NCI-H446 (cell line): ENCODE results near the gene ALKBH1.
A peak's percentile ranks its signal among the peaks of the same experiment; 100 is the strongest.
"Not testable (repeated sequence)": the region's sequence is repeated elsewhere in the genome, so short reads cannot be mapped to it uniquely, and the experiment has no call there.

Source experiments
- DNase-seq, 2 experiments: peaks; one replicate each; lab custom pipeline; 2025; lab: John Stamatoyannopoulos, UW

ALKBH1 gene, protein sequence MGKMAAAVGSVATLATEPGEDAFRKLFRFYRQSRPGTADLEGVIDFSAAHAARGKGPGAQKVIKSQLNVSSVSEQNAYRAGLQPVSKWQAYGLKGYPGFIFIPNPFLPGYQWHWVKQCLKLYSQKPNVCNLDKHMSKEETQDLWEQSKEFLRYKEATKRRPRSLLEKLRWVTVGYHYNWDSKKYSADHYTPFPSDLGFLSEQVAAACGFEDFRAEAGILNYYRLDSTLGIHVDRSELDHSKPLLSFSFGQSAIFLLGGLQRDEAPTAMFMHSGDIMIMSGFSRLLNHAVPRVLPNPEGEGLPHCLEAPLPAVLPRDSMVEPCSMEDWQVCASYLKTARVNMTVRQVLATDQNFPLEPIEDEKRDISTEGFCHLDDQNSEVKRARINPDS

DNA sequence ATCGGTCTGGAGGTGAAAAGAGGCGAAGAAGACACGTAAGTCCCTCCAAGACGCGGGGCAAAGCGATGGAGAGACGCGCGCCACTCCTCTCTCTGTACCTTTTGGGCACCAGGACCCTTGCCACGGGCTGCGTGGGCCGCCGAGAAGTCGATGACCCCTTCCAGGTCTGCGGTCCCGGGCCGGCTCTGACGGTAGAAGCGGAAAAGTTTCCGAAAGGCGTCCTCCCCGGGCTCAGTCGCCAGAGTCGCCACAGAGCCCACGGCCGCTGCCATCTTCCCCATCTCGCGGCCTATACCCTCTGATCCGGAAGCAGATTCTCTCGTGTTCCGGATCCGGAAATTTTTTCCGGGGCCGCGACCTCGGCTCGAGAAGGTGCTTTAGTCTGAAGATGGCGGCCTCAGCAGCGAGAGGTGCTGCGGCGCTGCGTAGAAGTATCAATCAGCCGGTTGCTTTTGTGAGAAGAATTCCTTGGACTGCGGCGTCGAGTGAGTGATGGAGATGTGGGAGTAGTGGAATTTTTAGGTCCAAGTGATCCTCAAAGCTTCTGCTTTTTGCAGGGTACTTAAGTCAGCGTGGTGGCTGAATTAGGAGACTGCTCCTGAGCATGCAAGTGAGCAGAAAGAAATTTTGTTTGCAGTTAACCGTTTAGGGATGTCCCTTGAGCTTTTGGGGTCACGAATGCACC is at the start of gene ALKBH1, which contains the start of gene SLIRP:
ALKBH1 (minus strand) TSS at position 300 of the 685 bp plus-strand sequence; CDS start at position 281, 19 bp downstream.
SLIRP (plus strand) TSS at position 380 of the 685 bp plus-strand sequence; CDS start at position 389, 9 bp downstream.
- peak; percentile 48 to 87 for DNase-seq

DNA sequence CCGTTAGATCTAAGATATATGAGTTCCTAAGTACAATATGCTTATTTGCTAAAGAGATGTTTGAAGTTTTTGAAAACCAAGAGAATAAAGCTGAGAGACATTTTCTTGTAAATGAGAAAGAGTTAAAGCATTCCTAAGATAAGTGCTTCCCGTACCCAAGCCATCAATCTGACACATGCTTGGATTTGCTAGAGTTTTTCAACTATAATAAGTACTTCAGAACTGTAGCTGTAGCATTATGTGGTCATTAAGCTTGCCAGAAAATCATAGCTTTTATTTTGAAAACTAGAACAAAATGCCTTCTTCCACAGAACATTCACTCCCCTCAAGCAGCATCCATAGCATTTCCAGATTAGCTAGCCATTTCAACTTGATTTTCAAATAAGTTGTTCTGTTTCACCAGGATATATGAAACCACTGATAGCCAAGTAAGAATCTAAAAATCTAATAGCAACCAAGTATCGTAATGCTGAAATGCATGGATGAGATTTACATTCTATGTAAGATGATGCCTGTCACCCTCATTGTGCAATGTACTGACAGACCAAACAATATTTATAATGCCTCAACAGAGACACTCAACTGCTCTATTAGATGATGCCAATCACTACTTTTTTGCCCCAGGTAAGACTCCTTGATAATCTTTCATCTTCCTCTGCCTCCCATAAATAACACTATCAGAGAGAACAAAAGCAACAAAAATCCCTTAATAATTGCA is 45.1 kb upstream of the ALKBH1 start:
- DNase-seq: no peak

- no peak for DNase-seq
These were observed 44.4 kb upstream of the ALKBH1 start for GRCh38 chr14:77752266-77752665.

- not testable (repeated sequence) for DNase-seq
These were observed 39.6 kb upstream of the ALKBH1 start for GRCh38 chr14:77747425-77747824.

DNA sequence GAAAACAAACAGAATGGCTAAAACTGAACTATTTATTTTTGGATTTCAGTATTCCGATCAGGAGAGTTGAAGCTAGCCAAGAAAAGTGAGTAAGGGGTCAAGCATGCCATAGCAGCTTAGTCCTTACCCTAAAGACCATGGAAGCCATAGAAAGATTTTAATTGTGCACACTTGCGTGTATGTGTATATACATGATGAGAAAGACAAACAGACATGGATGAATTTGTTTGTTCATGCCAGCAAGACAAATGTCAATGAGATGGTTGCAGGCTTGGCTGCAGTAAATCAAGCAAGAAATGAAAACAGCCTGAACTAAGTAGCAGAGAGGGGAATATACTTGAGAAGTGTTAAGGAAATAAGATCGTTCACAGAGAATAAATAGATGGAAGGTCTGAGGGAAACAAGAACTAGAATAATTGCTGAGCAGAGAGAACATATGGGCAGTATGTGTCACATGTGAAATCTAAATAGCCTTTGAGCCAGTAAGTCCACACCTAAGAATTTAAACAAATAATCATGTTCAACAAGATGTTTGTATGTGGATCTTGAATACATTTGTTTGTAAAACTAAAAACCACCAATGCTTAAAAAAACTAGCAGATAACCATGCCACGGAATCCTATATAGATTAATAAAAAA is 38.4 kb upstream of the ALKBH1 start:
- no peak for DNase-seq

GRCh38 chr14:77741438-77741837 is 33.6 kb upstream of the ALKBH1 start:
- DNase-seq: no peak

GRCh38 chr14:77738559-77739250 is 30.9 kb upstream of the ALKBH1 start:
- DNase-seq: no peak

DNA sequence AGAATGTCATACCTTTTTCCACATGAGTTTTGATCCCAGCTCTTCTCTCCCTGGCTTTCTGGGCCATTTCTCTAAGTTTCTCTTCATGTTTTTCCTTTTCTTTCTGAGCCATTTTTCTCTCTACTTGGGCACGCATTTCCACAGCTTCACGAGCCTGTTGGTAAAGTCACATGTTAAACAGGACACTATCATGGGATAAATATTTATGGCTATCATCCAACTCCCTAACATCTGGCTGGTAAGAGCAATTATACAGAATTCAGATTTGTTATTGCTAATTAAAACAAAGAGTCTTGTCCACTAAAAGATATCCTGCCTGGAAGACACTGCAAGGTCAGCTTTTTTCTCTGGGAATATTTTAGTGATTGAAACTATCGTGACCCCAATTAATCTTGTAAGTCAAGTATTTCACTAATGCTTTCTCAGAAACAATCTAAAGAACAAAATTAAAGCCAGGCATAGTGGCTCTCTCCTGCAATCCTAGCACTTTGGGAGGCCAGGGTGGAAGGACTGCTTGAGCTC is 23.2 kb upstream of the ALKBH1 start:
- no peak for DNase-seq

DNA sequence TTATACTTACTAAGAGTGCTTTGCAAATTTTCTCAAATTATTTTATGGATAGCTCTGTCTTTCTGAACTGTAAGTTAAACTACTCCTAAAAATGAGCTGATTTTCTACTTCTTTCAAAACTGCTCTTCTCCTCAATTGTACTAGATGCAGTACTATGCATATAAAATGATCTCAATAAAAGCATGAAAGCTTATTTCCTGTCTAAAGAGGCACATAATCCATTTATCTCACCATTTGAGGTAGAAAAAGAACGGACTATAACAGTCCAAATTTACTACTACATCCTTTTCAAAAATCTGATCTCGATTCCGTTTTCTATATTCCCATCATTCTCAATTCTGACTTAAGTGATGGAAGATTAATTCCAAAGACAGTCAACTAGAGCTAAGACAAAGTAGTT is 14.5 kb upstream of the ALKBH1 start:
- no peak for DNase-seq

DNA sequence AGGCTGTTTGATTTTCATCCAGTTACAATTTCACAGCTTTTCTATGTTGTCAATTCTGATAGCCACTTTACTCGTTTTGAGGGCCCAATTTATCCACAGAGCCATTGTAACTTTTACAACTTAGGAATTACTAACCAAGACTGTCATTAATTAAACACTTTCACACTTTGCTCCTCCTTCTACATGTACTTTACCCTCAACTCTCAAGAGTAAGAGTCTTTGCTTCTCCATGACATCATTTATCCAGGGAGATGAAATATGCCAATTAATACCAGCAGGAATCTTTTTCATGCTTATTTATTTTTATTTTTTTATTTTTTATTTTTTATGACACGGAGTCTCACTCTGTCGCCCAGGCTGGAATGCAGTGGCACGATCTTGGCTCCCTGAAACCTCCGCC is 13.6 kb upstream of the ALKBH1 start:
- no peak for DNase-seq

DNA sequence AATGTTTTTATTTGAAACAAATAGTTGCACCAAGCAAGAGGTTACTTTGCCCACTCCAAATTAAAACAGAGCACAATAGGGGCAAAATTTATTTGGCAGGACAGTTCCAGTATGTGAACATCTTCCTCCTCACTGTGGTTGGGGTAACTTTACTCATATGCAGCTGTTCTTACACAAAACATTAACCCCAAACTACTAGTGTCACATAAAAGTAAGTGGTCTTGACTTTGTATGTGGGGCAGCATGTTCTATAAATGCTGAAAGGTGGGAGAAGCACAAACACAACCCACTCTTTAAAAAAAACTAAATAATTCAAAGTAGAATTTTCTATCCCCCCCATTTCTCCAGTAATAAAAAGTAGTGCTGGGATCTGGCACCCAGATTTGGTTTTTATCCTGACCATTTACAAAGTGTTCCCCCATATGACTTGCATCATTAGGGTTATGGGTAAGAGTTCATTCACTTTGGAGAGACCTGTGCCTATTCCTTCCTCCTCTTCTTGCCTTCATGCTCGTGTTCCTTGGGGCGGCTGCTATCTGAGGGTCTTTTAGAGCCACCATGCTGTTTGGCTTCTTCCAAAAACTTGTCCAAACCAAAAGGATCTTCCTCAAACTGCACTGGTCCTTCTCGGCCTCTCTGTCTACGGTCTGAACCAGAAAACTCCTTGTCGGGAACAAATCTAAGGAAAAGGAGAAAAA is 9.9 kb upstream of the ALKBH1 start:
- no peak for DNase-seq

DNA sequence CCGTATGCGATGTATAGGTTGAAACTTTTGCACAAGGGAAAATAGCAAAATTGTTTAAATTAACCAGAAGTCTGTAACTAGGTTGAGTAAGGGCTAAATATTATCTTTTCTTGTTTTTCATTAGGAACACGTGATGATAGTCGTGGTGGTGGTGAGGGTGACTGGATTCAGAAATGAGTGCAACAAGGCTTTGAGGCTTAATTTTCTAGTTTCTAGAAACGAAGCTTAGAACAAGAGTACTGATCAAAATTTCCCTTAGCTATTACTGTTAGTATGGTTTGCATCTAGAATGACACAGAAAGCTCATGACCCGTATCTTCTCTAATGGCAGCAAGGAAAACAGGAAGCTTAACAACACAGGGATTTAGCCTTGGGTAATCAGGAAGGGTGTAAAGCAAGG is 7.1 kb upstream of the ALKBH1 start:
- no peak for DNase-seq

- no peak for DNase-seq
These were observed 2.5 kb upstream of the ALKBH1 start for GRCh38 chr14:77710364-77710763.

DNA sequence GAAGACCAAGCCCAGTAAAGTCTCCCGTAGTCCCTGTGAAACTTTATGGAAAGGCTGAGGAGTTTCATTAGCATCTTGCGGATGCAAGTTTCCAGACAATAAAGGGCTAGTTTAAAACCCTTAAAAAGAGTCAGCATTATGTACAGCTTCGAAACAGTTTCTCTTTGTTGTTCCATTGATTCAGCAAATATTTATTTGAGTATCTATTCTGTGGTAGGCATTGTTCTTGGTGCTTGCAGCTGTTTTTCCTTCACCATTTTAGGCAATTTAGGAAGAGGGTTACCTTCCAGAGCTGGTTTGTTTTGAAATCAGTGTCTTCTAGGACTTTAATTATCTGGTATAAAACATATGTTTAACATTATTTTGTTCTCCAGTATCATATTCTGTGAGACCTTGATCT is 1.6 kb upstream of the ALKBH1 start:
- no peak for DNase-seq

- DNase-seq: no peak
These were observed 926 bp upstream of the ALKBH1 start for GRCh38 chr14:77708749-77709148.

DNA sequence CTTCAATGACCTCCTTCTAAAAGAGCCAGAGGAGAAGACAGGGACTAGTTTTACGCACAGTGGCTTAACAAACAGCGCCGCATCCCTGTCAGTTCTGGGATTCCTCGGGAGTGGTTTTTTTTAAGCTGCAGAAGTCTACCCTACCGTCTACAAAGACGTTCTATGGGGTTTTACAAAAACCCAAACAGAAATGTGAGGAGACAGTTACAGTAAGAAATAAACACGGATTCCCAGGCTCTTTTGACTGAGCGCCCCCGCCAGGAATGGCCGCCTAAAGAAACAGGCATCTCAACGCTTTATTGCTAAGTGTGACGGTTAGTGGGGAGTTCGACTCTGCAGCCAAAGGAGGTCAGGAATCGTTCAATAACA is 484 bp downstream of the ALKBH1 start:
- DNase-seq: peak; percentile 8 to 12

- DNase-seq: no peak
These were observed 16.6 kb downstream of the ALKBH1 start for GRCh38 chr14:77691259-77691658.

- DNase-seq: no peak
These were observed 25.7 kb downstream of the ALKBH1 start for GRCh38 chr14:77682158-77682553.

DNA sequence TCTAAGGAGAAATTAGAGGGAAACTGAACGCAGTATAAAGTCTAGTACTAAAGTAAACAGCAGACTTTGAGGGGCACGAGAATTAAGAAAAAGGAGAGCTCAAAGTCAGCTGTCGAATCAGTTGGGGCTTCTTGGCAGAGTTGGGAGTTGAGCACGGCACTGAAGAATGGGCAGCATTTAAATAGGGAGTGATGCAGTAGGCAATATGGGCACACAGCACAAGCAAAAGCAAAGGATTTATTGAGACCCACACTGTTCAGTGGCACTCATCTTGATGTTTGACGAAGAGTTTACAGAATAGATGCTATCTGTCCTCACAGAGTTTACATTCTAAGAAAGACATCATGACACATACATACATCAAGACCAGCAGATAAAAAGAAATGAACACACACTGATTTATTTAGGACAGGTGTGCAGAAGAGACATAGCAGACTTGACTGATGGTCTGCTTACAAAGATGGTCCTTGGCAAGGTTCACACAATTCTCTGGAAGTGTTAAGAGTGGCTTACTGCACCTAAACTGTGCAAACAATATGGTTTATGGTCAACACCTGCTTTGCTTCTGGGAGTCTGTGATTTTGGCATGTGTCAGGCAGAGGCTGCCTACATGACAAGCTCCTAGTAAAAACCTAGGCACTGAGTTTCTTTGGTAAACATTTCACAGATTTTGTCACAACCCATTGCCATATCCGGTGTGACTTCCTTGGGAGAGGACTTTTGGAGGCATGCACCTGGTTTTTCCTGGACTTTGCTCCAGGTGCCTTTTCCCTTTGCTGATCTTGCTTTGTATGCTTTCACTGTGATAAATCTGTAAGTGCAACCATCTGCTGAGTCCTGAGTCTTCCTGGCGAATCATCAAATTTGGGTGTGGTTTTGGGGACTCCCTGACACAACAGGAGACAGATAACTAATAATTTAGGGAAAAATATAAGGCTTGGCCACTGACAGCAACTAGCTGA is 26.3 kb downstream of the ALKBH1 start:
- peak in 1 of 2 experiments; percentile 26 for DNase-seq

GRCh38 chr14:77674931-77675330 is 32.9 kb downstream of the ALKBH1 start:
- DNase-seq: no peak
